IPS-18c (cell line): ENCODE results near the gene VSIG10.
A peak's percentile ranks its signal among the peaks of the same experiment; 100 is the strongest.

Experiments
- H3K4me3 ChIP-seq: 2 replicates; pipeline ENCODE4 v1.7.0; 2013; ENCODE audit warnings: low read depth, mild to moderate bottlenecking, low read length, moderate library complexity; ENCODE audit not compliant: insufficient read depth
- H3K9me3 ChIP-seq: one replicate; pipeline ENCODE4 v1.6.1; 2013; ENCODE audit warnings: mild to moderate bottlenecking, low read length, moderate library complexity; ENCODE audit not compliant: control insufficient read depth, insufficient read depth

VSIG10 gene

GRCh38 chr12:118065380-118065779 lies 38.4 kb downstream of the VSIG10 start:
- no peak overlapping the region for H3K4me3 ChIP-seq

GRCh38 chr12:118064608-118065007 lies 39.2 kb downstream of the VSIG10 start:
- no peak overlapping the region for H3K4me3 ChIP-seq
- no peaks in the 10 kb centered on the region for H3K9me3 ChIP-seq

More at GRCh38 chr12:118065380-118065779, 38.4 kb downstream of the VSIG10 start:
- no peaks in the 10 kb centered on the region for H3K9me3 ChIP-seq

- no peak overlapping the region for H3K4me3 ChIP-seq
- no peaks in the 10 kb centered on the region for H3K9me3 ChIP-seq
Measured at GRCh38 chr12:118063576-118064391, 40.0 kb downstream of the VSIG10 start.

- H3K9me3 ChIP-seq: no peaks in the 10 kb centered on the region
Measured at GRCh38 chr12:118061873-118062843, 41.7 kb downstream of the VSIG10 start.

GRCh38 chr12:118061011-118061872 lies 42.6 kb downstream of the VSIG10 start, which contains the start of gene WSB2:
WSB2 (minus strand) TSS chr12:118061179; CDS start chr12:118061048, 131 bp downstream.
- H3K4me3 ChIP-seq: peak within 1 kb of the TSS; percentile 94
- no peaks in the 10 kb centered on the region for H3K9me3 ChIP-seq

More at GRCh38 chr12:118061873-118062843, 41.7 kb downstream of the VSIG10 start:
- H3K4me3 ChIP-seq: peak overlapping the region; percentile 94

- Histone ChIP-seq H3K4me3 (peak overlapping the region; percentile 68), H3K9me3 (no peaks in the 10 kb centered on the region)
Measured at GRCh38 chr12:118060301-118061010, 43.4 kb downstream of the VSIG10 start.

- Histone ChIP-seq H3K4me3 (peak overlapping the region; percentile 68), H3K9me3 (no peaks in the 10 kb centered on the region)
Measured at GRCh38 chr12:118059341-118060191, 44.2 kb downstream of the VSIG10 start.

GRCh38 chr12:118058881-118059280 lies 44.9 kb downstream of the VSIG10 start:
- Histone ChIP-seq H3K4me3 (no peak overlapping the region), H3K9me3 (no peaks in the 10 kb centered on the region)

GRCh38 chr12:118058227-118058626 lies 45.6 kb downstream of the VSIG10 start:
- no peaks in the 10 kb centered on the region for H3K9me3 ChIP-seq

GRCh38 chr12:118055865-118056773 lies 47.7 kb downstream of the VSIG10 start:
- H3K4me3 ChIP-seq: no peak overlapping the region
- no peaks in the 10 kb centered on the region for H3K9me3 ChIP-seq

More at GRCh38 chr12:118058227-118058626, 45.6 kb downstream of the VSIG10 start:
- no peak overlapping the region for H3K4me3 ChIP-seq

- no peaks in the 10 kb centered on the region for H3K9me3 ChIP-seq
Measured at GRCh38 chr12:118055144-118055557, 48.7 kb downstream of the VSIG10 start.

GRCh38 chr12:118053071-118053985 lies 50.5 kb downstream of the VSIG10 start:
- Histone ChIP-seq H3K4me3 (no peak overlapping the region), H3K9me3 (no peaks in the 10 kb centered on the region)

More at GRCh38 chr12:118055144-118055557, 48.7 kb downstream of the VSIG10 start:
- no peak overlapping the region for H3K4me3 ChIP-seq

- Histone ChIP-seq H3K4me3 (no peak overlapping the region), H3K9me3 (no peaks in the 10 kb centered on the region)
Measured at GRCh38 chr12:118052324-118053070, 51.3 kb downstream of the VSIG10 start.
